Cardiac fibroblast (primary cell): Measurements from ENCODE around the gene ZNF749.

Source experiments
- DNase-seq, 2 donors: peaks; one replicate each; pipeline versions ENCODE4 v3.0.0 to v3.0.0-alpha.2; 2010; ENCODE audit warnings: low read depth in 2 of 2
- H3K4me3 ChIP-seq, 2 donors: replicated peaks in 1 of 2; 1 replicate in 1 of 2; 2 replicates in 1 of 2; pipeline ENCODE4 v1.5.1; 2011; ENCODE audit warnings: low read depth in 2 of 2, low read length in 2 of 2, mild to moderate bottlenecking in 2 of 2, moderate library complexity in 1 of 2
- TF ChIP-seq, protein P1 (sequence below): IDR thresholded peaks from one replicate; pipeline ENCODE4 v1.5.1; 2011; ENCODE audit warnings: low read depth, mild to moderate bottlenecking, low read length, inconsistent platforms

The ZNF749 gene

DNA sequence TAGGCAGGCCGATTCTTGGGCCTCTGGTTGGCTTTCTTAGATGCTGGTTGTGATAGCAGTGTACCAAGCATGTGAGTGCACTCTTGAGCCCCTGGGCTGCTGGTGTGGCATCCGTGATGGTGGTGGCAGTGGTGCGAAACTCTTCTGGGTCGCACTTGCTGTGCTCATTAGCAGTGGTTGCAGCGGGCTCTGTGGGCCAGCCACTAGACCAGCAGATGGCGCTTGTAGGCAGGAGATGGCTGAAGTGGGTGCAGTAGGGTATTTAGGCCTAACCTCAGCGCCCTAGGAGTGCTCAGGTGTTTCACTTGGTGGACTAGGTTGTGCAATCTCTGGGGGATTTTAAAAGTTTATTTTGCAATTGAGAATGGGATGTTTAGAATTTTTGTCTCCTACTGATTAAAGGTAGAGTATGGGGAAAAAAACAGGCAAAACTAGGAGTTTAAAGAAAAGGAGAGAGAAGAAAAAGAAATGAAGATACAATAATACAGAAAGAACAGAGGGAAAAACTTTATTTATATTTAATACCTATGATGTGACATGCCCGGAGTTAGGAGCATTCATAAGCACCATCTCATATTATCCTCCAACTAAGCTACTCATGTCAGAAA is 28.5 kb upstream of the ZNF749 start:
- no peak overlapping the region for H3K4me3 ChIP-seq
- TF ChIP-seq, protein P1, sequence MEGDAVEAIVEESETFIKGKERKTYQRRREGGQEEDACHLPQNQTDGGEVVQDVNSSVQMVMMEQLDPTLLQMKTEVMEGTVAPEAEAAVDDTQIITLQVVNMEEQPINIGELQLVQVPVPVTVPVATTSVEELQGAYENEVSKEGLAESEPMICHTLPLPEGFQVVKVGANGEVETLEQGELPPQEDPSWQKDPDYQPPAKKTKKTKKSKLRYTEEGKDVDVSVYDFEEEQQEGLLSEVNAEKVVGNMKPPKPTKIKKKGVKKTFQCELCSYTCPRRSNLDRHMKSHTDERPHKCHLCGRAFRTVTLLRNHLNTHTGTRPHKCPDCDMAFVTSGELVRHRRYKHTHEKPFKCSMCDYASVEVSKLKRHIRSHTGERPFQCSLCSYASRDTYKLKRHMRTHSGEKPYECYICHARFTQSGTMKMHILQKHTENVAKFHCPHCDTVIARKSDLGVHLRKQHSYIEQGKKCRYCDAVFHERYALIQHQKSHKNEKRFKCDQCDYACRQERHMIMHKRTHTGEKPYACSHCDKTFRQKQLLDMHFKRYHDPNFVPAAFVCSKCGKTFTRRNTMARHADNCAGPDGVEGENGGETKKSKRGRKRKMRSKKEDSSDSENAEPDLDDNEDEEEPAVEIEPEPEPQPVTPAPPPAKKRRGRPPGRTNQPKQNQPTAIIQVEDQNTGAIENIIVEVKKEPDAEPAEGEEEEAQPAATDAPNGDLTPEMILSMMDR, result peak; percentile 92
- peak; percentile 63 to 69 for DNase-seq

DNA sequence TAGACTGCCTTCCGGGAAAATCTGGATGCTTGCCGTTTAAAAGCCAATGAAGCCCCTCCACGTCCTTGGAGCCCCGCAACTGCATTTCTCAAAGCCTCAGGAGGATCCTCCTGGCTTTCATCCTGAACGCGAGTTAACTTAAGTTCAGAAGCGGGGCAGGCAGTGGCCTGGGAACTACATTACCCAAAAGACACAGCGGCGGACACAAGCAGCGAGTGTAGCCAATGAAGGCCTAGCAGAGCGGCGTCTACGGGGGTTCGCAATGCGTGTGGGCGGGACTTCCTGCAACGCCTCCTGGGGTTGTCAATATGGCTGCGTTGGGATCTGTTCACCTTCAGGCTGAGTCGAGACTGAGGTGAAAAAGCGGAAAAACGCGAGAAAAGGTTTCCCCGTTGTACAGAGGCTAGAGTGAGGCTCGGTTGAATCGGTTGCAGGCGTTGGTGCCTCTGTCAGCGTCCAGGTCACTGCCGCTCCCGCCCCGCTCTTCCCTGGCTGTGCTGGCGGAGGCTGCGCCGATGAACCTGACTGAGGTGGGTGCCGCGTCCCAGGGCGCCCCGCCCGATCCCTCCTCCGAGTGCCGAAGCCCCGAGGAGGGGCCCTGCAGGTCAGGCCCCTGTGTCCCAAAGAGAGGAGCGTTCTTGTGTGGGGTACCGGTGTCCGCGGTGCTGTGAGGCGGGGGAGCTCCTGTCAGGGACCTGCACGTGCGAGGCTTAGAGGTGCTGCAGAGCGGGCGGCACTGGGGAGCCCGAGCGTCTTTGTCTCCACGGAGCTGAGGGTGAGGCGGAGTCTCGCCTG is 24.1 kb upstream of the ZNF749 start, which contains the start of gene ZNF17:
Gene ZNF17 (plus strand): TSS at position 285 of the 795 bp plus-strand sequence. CDS start 2,455 bp downstream, outside the sequence.
- peak within 1 kb of the TSS; percentile 97 to 98 for H3K4me3 ChIP-seq
- TF ChIP-seq, protein P1, result no peak
- peak; percentile 95 for DNase-seq

GRCh38 chr19:57419439-57419838 is 15.7 kb upstream of the ZNF749 start:
- no peak overlapping the region for H3K4me3 ChIP-seq
- DNase-seq, result no peak
- TF ChIP-seq, protein P1, result no peak

- DNase-seq, result no peak
- no peak overlapping the region for H3K4me3 ChIP-seq
- TF ChIP-seq, protein P1, result no peak
These were observed 14.1 kb upstream of the ZNF749 start for GRCh38 chr19:57421037-57421436.

DNA sequence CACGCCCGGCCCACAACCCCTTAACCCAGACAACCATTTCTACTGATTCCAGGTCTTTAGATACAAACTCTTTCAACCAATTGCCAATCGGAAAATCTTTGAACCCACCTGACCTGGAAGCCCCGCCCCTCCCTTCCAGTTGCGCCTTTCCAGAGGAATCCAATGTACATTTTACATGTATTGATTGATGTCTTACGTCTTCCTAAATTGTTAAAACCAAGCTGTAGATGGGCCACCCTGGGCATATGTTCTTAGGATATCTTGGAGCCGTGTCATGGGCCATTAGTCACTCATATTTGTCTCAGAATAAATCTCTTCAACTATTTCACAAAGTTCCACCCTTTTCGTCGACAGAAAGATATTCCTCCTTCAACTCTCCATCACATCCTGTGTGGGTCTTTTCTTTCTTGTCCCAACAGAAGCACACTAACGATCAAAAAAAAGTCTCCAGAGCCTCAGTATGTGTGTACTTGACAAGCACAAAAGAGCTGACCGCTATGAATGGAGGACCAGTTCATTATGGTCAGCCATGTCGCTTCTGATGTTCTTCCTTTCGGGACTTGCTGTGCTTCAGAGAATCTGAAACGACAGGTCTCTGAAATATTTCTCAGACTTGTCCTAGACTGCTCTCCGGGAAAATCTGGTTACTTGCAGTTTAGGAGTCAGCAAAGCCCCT is 601 bp upstream of the ZNF749 start:
- peak overlapping the region; percentile 63 to 93 for H3K4me3 ChIP-seq
- DNase-seq, result peak in 1 of 2 donors; percentile 57
- TF ChIP-seq, protein P1, result no peak

GRCh38 chr19:57436417-57436816 is 1.3 kb downstream of the ZNF749 start:
- TF ChIP-seq, protein P1, result no peak
- peak overlapping the region; percentile 63 to 93 for H3K4me3 ChIP-seq
- no peak for DNase-seq
